ENCODE measurements around the gene ARHGEF17. TPM values are rescaled to one million over a fixed set of nuclear protein-coding genes. Genes with fewer than 3 reads are reported as not detected.

ARHGEF17 gene
- polyA plus RNA-seq, 1 donor: 94.4 TPM

DNA sequence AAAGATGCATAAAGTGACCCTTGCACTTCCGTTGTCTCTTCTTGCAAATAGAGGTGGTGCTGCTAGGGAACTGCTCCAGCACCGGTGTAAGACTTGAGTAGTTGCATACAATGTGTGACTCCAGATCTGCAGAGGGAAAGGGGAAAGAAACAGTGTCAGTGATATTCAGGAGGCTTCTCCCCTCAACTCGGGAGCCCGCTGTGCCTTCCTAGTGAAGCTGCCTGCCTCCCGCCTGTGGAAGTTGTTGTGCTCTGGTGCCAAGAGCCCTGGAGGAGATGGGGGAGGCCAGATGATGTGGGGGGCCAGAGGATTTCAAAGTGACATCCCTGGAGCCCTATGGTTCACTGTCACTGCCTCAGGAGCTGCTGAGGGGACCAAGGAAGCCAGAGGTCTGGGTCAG, 98.5 kb downstream of the ARHGEF17 start:
- DNase-seq: no peak

DNA sequence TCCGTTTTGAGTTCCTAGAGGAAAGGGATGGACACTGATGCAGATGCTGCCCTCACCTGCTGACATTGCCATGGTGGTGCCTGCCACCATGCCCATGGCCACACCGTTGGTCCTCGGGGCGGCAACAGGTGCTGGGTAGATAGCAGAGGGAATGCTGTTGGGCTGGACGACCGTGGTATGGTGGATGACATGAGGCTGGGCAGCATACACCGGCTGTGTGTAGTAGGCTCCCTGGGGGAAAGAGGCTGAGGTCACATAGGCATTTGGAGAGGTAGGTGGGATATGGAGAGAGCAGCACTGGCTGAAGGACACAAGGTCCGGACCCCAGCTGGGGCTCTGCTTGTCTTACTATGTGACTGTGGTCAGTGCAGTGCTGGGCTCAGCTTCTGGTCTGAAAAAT, 101.4 kb downstream of the ARHGEF17 start:
- no peak for DNase-seq

DNA sequence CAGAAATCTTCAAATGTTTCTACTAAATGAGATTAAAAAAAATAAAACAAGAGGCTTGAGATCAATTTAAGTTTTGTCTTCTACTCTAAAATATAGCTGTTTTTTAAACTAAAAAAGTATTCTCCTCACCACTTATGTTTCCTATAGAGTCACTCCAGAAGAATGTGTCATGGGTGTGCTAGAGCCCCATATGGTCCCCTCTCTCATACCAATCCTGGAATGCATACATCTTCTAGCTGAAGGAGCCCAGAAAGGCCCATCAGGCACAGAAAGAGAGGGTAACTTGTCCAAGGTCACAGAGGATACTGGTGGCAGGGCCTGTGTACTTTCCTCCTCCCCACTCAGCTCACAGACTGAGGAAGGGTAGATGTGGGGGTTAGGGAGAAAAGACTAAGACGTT, 102.6 kb downstream of the ARHGEF17 start:
- DNase-seq: no peak

- no peak for DNase-seq
Measured at GRCh38 chr11:73411031-73411430, 103.0 kb downstream of the ARHGEF17 start.

DNA sequence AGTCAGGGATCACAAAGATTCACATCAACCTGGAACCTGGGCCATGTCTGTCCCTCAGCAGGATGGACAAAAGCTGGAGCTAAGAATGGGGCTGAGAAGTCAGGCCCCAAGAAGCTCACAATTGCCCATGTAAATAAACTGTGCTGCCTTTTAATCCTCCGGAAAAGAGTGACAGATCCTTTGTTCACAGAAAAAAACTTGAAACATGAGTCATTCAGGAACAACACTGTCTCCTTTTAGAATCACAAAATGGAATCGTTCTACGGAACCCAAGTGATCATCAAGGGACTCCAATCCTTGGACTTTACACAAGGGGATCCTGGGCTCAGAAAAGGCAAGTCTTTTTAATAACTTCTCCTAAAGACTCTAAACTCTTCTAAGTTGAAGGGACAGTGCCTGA, 104.2 kb downstream of the ARHGEF17 start:
- no peak for DNase-seq

DNA sequence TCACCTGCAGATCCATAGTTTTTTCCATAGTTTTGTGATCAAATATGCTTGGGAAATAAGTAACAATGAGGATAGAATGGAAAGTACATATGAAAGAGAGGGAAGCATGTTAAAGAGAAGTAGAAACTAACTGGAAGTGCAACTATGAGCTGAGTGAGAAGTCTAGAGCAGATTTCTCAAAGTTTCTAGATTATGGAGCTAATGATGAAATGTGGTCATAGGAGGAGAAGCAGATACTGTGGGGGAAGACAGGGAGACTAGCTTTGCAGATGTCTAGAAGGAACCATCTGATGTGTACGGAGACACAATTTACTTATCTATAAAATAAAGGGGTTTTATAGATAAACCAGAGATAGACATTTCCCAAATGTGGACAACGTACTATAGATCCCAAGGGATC, 105.2 kb downstream of the ARHGEF17 start:
- no peak for DNase-seq

DNA sequence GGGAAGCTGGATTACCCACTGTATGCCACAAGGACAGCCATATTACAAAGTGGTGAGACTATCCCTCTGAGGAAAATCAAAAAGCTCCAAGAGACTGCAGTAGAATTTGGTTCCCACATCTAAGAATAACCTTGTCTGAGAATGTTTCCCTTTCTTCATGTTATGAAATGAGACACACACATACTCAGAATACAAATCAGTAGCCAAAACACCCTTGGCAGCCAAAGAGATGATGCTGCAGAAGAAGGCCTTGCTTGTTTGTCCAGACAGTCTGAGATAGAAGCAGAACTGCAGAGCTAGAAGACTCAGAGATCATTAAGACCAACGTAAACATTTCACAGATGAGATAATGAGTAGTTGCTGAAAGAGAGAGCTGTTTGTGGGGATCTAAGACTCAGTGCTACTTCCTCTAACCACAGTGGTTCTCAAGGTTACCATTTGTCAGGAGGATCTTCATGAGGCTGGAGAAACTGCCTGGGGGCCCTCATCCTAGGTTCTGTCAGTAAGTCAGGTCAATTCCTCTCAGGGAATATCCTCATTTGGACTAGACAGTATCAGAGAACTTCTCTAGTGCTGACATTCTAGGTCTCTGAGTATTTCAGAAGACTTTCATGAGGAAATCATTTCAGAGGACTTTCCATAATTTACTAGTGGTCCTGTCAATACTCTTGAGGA, 107.0 kb downstream of the ARHGEF17 start:
- no peak for DNase-seq

DNA sequence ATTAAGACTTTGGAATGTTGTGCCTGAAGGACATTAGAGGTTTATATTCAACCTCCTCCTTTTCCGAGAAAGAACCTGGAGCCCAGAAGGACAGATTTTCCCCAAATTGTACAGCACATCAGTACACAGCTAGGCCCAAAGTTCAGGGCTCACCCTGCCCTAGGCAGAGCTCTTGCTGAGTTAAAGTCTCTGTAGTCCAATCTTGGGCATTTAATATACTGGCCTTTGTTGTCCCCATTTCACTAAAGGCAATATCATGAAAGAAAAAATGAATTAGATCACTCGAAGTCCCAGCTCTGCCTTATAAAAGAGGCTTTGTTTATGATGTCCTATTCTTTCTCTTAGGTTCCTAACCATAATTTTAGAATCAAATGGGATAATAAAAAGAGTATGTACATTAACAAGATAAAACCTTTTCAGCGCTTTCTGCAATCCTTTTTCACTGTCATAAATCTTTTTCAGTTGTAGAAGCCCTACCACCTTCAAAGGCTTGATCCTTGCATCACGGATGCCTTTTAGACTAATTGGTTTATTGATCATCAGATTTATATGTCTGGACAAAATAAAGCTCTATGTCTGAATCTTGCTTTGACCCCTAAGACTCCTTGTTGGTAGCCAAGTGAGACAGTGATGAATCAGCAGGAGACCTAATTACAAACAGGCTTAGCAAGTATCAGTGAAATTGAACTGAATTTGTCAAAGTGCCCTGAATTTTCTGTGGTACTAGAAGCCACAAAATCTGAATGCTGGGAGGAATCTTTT, 108.0 kb downstream of the ARHGEF17 start:
- DNase-seq: no peak

DNA sequence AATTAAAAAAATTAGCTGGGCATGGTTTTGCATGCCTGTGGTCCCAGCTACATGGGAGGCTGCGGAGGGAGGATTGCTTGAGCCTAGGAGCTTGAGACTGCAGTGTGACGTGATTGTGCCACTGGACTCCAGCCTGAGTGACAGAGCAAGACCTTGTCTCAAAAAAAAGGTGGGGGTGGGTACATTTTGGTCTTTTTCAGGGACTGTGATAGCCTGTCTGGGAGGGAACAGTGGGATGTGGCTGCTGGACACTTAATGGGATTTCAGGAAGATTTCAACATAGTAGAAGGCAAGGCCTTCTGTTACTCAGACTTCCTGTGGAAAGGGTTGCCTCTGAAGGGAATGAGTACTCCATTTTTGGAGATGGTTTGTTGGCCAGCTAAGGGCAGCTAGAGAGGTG, 108.7 kb downstream of the ARHGEF17 start:
- DNase-seq: no peak

Other genes with a start within 250 kb of the ARHGEF17 start
- 48.4 TPM for gene FCHSD2, start 166.0 kb upstream of the ARHGEF17 start, polyA plus RNA-seq (ENCODE audit: insufficient read length)
- 0.58 TPM for gene P2RY2, start 90.0 kb upstream of the ARHGEF17 start, polyA plus RNA-seq (ENCODE audit: insufficient read length)
- gene P2RY6, start 35.9 kb upstream of the ARHGEF17 start, polyA plus RNA-seq (ENCODE audit: insufficient read length): 0.85 TPM
- 3.5 TPM for gene RELT, start 68.1 kb downstream of the ARHGEF17 start, polyA plus RNA-seq (ENCODE audit: insufficient read length)

Measured in left kidney (tissue), 2 donors.